Adrenal gland (tissue), 5 donors: ENCODE results near the gene CLIC4.

Source experiments
- POLR2A ChIP-seq, 2 donors: fragments of 450-650 bp; IDR thresholded peaks; one replicate each; pipeline ENCODE4 v1.6.1; 2017; ENCODE audit warnings: antibody characterized with exemption in 2 of 2, mild to moderate bottlenecking in 2 of 2, moderate library complexity in 1 of 2
- TF ChIP-seq, protein P1 (sequence below), 6 experiments: fragments of 450-650 bp in 4 of 6; fragments of 200-600 bp in 2 of 6; sonication (generic) in 1 of 6; IDR thresholded peaks; 1 replicate in 5 of 6; 2 replicates in 1 of 6; pipeline versions ENCODE4 v1.5.1 to v1.8.0; 2016 to 2021; ENCODE audit warnings: antibody characterized with exemption in 6 of 6, mild to moderate bottlenecking in 2 of 6, moderate library complexity in 1 of 6
- donor health status: DM: no; HTN: no; CAD: no.

- TF ChIP-seq, protein P1, sequence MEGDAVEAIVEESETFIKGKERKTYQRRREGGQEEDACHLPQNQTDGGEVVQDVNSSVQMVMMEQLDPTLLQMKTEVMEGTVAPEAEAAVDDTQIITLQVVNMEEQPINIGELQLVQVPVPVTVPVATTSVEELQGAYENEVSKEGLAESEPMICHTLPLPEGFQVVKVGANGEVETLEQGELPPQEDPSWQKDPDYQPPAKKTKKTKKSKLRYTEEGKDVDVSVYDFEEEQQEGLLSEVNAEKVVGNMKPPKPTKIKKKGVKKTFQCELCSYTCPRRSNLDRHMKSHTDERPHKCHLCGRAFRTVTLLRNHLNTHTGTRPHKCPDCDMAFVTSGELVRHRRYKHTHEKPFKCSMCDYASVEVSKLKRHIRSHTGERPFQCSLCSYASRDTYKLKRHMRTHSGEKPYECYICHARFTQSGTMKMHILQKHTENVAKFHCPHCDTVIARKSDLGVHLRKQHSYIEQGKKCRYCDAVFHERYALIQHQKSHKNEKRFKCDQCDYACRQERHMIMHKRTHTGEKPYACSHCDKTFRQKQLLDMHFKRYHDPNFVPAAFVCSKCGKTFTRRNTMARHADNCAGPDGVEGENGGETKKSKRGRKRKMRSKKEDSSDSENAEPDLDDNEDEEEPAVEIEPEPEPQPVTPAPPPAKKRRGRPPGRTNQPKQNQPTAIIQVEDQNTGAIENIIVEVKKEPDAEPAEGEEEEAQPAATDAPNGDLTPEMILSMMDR (IDR thresholded peaks at IDR 0.05) = no peak
- TF ChIP-seq POLR2A (IDR thresholded peaks at IDR 0.05) = no peak
Measured at GRCh38 chr1:24725209-24725651, 20.0 kb upstream of the CLIC4 start.
